ENCODE data around the gene ACOX1. TPM values are rescaled to one million over a fixed set of nuclear protein-coding genes. Genes with fewer than 3 reads are reported as not detected.
A peak's percentile ranks its signal among the peaks of the same experiment; 100 is the strongest.

ACOX1 gene
- total and polyA plus RNA-seq, 2 of the 13 experiments (the other 11 are each of a cell fraction or from before 2014, with no cell fraction given), result 86.4 to 120 TPM

- TF ChIP-seq ZNF572 (CRISPR knock-in tag; IDR thresholded peaks at IDR 0.05), result no peak
- TF ChIP-seq KDM1A (CRISPR knock-in tag; IDR thresholded peaks at IDR 0.05), result no peak; the same call in 1 of the 2 replicates
- no peak for TF ChIP-seq SP5 (CRISPR knock-in tag; IDR thresholded peaks at IDR 0.05; ENCODE audit: borderline replicate concordance, low read depth)
- no peak for TF ChIP-seq PCBP2 (optimal IDR thresholded peaks at IDR 0.05; ENCODE audit: low read depth, low read length, poor library complexity, severe bottlenecking)
- no peak for TF ChIP-seq POGK (CRISPR knock-in tag; conservative IDR thresholded peaks at IDR 0.05)
- TF ChIP-seq ZNF343 (CRISPR knock-in tag; IDR thresholded peaks at IDR 0.05), result no peak
- no peak for TF ChIP-seq ZNF354B (CRISPR knock-in tag; IDR thresholded peaks at IDR 0.05)
- TF ChIP-seq ZFP37 (CRISPR knock-in tag; IDR thresholded peaks at IDR 0.05; ENCODE audit: borderline replicate concordance), result no peak
- no peak for TF ChIP-seq NR0B2 (CRISPR knock-in tag; IDR thresholded peaks at IDR 0.05)
- 0 out of 2 replicates have a peak, but pooled peaks have one; percentile 23 for TF ChIP-seq ZNF761 (CRISPR knock-in tag; conservative IDR thresholded peaks at IDR 0.05)
- TF ChIP-seq IRX3 (CRISPR knock-in tag; IDR thresholded peaks at IDR 0.05; ENCODE audit: borderline replicate concordance, low read depth), result no peak
- no peak for TF ChIP-seq ZBTB40 (IDR thresholded peaks at IDR 0.05)
- no peak for TF ChIP-seq ZBTB40 (CRISPR knock-in tag; IDR thresholded peaks at IDR 0.05)
- TF ChIP-seq HOXD1 (CRISPR knock-in tag; IDR thresholded peaks at IDR 0.05), result no peak
- no peak for TF ChIP-seq ZNF264 (CRISPR knock-in tag; IDR thresholded peaks at IDR 0.05)
- TF ChIP-seq FOXA1 (IDR thresholded peaks at IDR 0.05), result no peak
- TF ChIP-seq FOXA1 (CRISPR knock-in tag; IDR thresholded peaks at IDR 0.05), result no peak
- no peak for TF ChIP-seq ZNF777 (CRISPR knock-in tag; IDR thresholded peaks at IDR 0.05)
- TF ChIP-seq ZNF713 (CRISPR knock-in tag; IDR thresholded peaks at IDR 0.05), result no peak
- peak; percentile 68; the same call in 1 of the 2 replicates for TF ChIP-seq ZNF274 (CRISPR knock-in tag; IDR thresholded peaks at IDR 0.05)
These were observed 72.7 kb downstream of the ACOX1 start (continued) for GRCh38 chr17:75906143-75906884.
